GM23248 (cell line): ENCODE results near the gene KCNJ6. TPM values are rescaled to one million over a fixed set of nuclear protein-coding genes. Genes with fewer than 3 reads are reported as not detected.
"Not testable (repeated sequence)": the region's sequence is repeated elsewhere in the genome, so short reads cannot be mapped to it uniquely, and the experiment has no call there.

Experiments used
- DNase-seq: peaks from one replicate; pipeline ENCODE4 v3.0.0-alpha.2; 2015
- H2AFZ ChIP-seq: fragments of 200-600 bp; sonication (generic); 2 replicates; pipeline ENCODE4 v1.6.1; 2016; ENCODE audit warnings: antibody characterized with exemption
- H3F3A ChIP-seq: fragments of 200-600 bp; sonication (generic); 2 replicates; pipeline ENCODE4 v1.6.1; 2016; ENCODE audit warnings: mild to moderate bottlenecking, antibody characterized with exemption, mixed run types; ENCODE audit not compliant: insufficient read depth
- H3K27ac ChIP-seq: fragments of 200-600 bp; sonication (generic); 2 replicates; pipeline ENCODE4 v1.5.1; 2016; ENCODE audit warnings: mild to moderate bottlenecking
- H3K27me3 ChIP-seq: fragments of 200-600 bp; sonication (generic); replicated peaks from 2 replicates; pipeline ENCODE4 v1.6.1; 2016; ENCODE audit warnings: mild to moderate bottlenecking; ENCODE audit not compliant: insufficient read depth
- H3K36me3 ChIP-seq: fragments of 200-600 bp; sonication (generic); 2 replicates; pipeline ENCODE4 v1.6.1; 2016; ENCODE audit warnings: low read depth, mild to moderate bottlenecking
- H3K4me1 ChIP-seq: fragments of 200-600 bp; sonication (generic); 2 replicates; pipeline ENCODE4 v1.6.1; 2016; ENCODE audit warnings: mild to moderate bottlenecking; ENCODE audit not compliant: insufficient read depth
- H3K4me2 ChIP-seq: fragments of 200-600 bp; sonication (generic); one replicate; pipeline ENCODE4 v1.6.1; 2016; ENCODE audit warnings: mild to moderate bottlenecking; ENCODE audit not compliant: unreplicated experiment
- H3K4me3 ChIP-seq: fragments of 200-600 bp; sonication (generic); 2 replicates; pipeline ENCODE4 v1.5.1; 2016; ENCODE audit warnings: mild to moderate bottlenecking
- H3K79me2 ChIP-seq: fragments of 200-600 bp; sonication (generic); 2 replicates; pipeline ENCODE4 v1.6.1; 2016; ENCODE audit warnings: mild to moderate bottlenecking; ENCODE audit not compliant: insufficient read depth
- H3K9ac ChIP-seq: fragments of 200-600 bp; sonication (generic); 2 replicates; pipeline ENCODE4 v1.6.1; 2016; ENCODE audit warnings: mild to moderate bottlenecking
- H3K9me2 ChIP-seq: fragments of 200-600 bp; sonication (generic); 2 replicates; pipeline ENCODE4 v1.6.1; 2016; ENCODE audit warnings: mixed run types, mild to moderate bottlenecking, moderate library complexity; ENCODE audit not compliant: insufficient read depth
- H3K9me3 ChIP-seq: fragments of 200-600 bp; sonication (generic); one replicate; pipeline ENCODE4 v1.6.1; 2017; ENCODE audit warnings: low read depth
- H4K20me1 ChIP-seq: fragments of 200-600 bp; sonication (generic); 2 replicates; pipeline ENCODE4 v1.6.0; 2016; ENCODE audit not compliant: insufficient read depth
- EZH2 ChIP-seq: fragments of 200-600 bp; sonication (generic); IDR thresholded peaks from 2 replicates; pipeline ENCODE4 v1.6.1; 2018; ENCODE audit warnings: antibody characterized with exemption, mild to moderate bottlenecking; ENCODE audit not compliant: insufficient read depth, poor library complexity, severe bottlenecking
- EZH2phosphoT487 ChIP-seq: fragments of 200-600 bp; sonication (generic); IDR thresholded peaks from 2 replicates; pipeline ENCODE4 v1.6.1; 2018; ENCODE audit warnings: antibody characterized with exemption, moderate library complexity, mild to moderate bottlenecking, low read depth; ENCODE audit not compliant: insufficient read depth
- WGBS, 2 experiments: methylation state at CpG; one replicate each; pipeline ENCODE4 v1.1.6; 2015 to 2017; ENCODE audit warnings: low lambda C conversion rate in 2 of 2, low coverage in 1 of 2; ENCODE audit errors: missing lambda C conversion rate in 2 of 2; 5-methylcytosine and 5-hydroxymethylcytosine counted together
- in situ Hi-C: fragments of 300-500 bp; cut with MboI; formaldehyde crosslinking; loops from 2 replicates; pipeline ENCODE4 v1.15.0; 2020
- polyA plus RNA-seq: library from polyadenylated mRNA; unstranded; fragments of >200 nt; fragmentation: Nextera tagmentation; extraction: Ambion mirVana; gene quantifications from 2 replicates; pipeline ENCODE4 v1.2.1, GENCODE V29; 2016
- total RNA-seq: library from RNA; depleted of rRNA; stranded (reverse); fragments of >200 nt; shearing (Covaris generic); gene quantifications from 2 replicates; pipeline ENCODE4 v1.2.3, GENCODE V29; 2014

The KCNJ6 gene
- total and polyA plus RNA-seq, 2 experiments from 2014 or later: 0.11 TPM; not detected in 1

- H3K4me2 ChIP-seq: no peak overlapping the region
- in situ Hi-C loops: no loop called here
- H3K9ac ChIP-seq: no peak overlapping the region
- H3K9me3 ChIP-seq: no peaks in the 10 kb centered on the region
- H3K27ac ChIP-seq: no peak overlapping the region
- no peak overlapping the region for H3K4me3 ChIP-seq
- H3F3A ChIP-seq: no peaks in the 10 kb centered on the region
- DNase-seq: no peak
- peaks cover 25% of the 10 kb centered on the region for H3K27me3 ChIP-seq
- no peaks in the 10 kb centered on the region for H3K36me3 ChIP-seq
- H3K79me2 ChIP-seq: no peaks in the 10 kb centered on the region
- TF ChIP-seq EZH2 (no peak), EZH2phosphoT487 (no peak)
- no peak overlapping the region for H2AFZ ChIP-seq
- WGBS, 2 experiments: 59 to 67% methylated on average over 4 of the region's 4 CpGs
- no peaks in the 10 kb centered on the region for H4K20me1 ChIP-seq
- no peaks in the 10 kb centered on the region for H3K9me2 ChIP-seq
- no peaks in the 10 kb centered on the region for H3K4me1 ChIP-seq
Measured at GRCh38 chr21:37647781-37648180, 268.5 kb downstream of the KCNJ6 start.

- H3K79me2 ChIP-seq, H3K4me3 ChIP-seq, H3K36me3 ChIP-seq, DNase-seq, H4K20me1 ChIP-seq, H3F3A ChIP-seq, H3K4me2 ChIP-seq, H3K9me3 ChIP-seq, H2AFZ ChIP-seq, H3K27ac ChIP-seq, in situ Hi-C loops, H3K4me1 ChIP-seq, H3K9me2 ChIP-seq, H3K9ac ChIP-seq: not testable (repeated sequence)
- WGBS, 2 experiments: 71 to 76% methylated on average over 12 of the region's 12 CpGs
- peaks cover 14% of the 10 kb centered on the region for H3K27me3 ChIP-seq
Measured at GRCh38 chr21:37646761-37647160, 269.5 kb downstream of the KCNJ6 start.

- Histone ChIP-seq H3K36me3 (no peaks in the 10 kb centered on the region), H2AFZ (no peak overlapping the region), H3K27ac (no peak overlapping the region), H3K27me3 (peaks cover 8% of the 10 kb centered on the region), H3K4me1 (no peaks in the 10 kb centered on the region), H4K20me1 (no peaks in the 10 kb centered on the region), H3K9ac (no peak overlapping the region), H3K4me2 (no peak overlapping the region), H3K79me2 (no peaks in the 10 kb centered on the region), H3K9me2 (no peaks in the 10 kb centered on the region), H3F3A (no peaks in the 10 kb centered on the region), H3K9me3 (no peaks in the 10 kb centered on the region), H3K4me3 (no peak overlapping the region)
- TF ChIP-seq EZH2phosphoT487 (no peak), EZH2 (no peak)
- DNase-seq: no peak
- in situ Hi-C loops: no loop called here
- 38 to 41% methylated on average over 6 of the region's 6 CpGs for WGBS, 2 experiments
Measured at GRCh38 chr21:37645848-37646247, 270.4 kb downstream of the KCNJ6 start.

GRCh38 chr21:37644636-37645035, 271.6 kb downstream of the KCNJ6 start:
- no peaks in the 10 kb centered on the region for H3K9me3 ChIP-seq
- H3K9ac ChIP-seq: no peak overlapping the region
- no peak overlapping the region for H3K4me2 ChIP-seq
- in situ Hi-C loops: no loop called here
- no peaks in the 10 kb centered on the region for H3K4me1 ChIP-seq
- TF ChIP-seq EZH2 (no peak), EZH2phosphoT487 (no peak)
- no peaks in the 10 kb centered on the region for H3K79me2 ChIP-seq
- H3K27me3 ChIP-seq: peaks cover 9% of the 10 kb centered on the region
- H3K36me3 ChIP-seq: no peaks in the 10 kb centered on the region
- no peak overlapping the region for H3K27ac ChIP-seq
- no peaks in the 10 kb centered on the region for H3K9me2 ChIP-seq
- 75 to 77% methylated on average over 8 of the region's 8 CpGs for WGBS, 2 experiments
- no peak for DNase-seq
- no peaks in the 10 kb centered on the region for H4K20me1 ChIP-seq
- H2AFZ ChIP-seq: no peak overlapping the region
- H3F3A ChIP-seq: no peaks in the 10 kb centered on the region
- no peak overlapping the region for H3K4me3 ChIP-seq

- in situ Hi-C loops, H3K36me3 ChIP-seq, H2AFZ ChIP-seq, H3K9me2 ChIP-seq, H3K4me3 ChIP-seq, H3K4me2 ChIP-seq, DNase-seq, H3K9ac ChIP-seq, H3K9me3 ChIP-seq, H3F3A ChIP-seq, H3K27ac ChIP-seq, H3K79me2 ChIP-seq, H4K20me1 ChIP-seq, H3K4me1 ChIP-seq, H3K27me3 ChIP-seq: not testable (repeated sequence)
Measured at GRCh38 chr21:37643862-37644261, 272.4 kb downstream of the KCNJ6 start.
